GM21786 (cell line): ENCODE measurements around the gene HIKESHI.
"Not testable (repeated sequence)": the region's sequence is repeated elsewhere in the genome, so short reads cannot be mapped to it uniquely, and the experiment has no call there.

Experiments
- ATAC-seq: cut with Tn5 transposase; IDR thresholded peaks from one replicate; pipeline ENCODE4 v1.9.1; 2021; ENCODE audit not compliant: unreplicated experiment

HIKESHI gene

DNA sequence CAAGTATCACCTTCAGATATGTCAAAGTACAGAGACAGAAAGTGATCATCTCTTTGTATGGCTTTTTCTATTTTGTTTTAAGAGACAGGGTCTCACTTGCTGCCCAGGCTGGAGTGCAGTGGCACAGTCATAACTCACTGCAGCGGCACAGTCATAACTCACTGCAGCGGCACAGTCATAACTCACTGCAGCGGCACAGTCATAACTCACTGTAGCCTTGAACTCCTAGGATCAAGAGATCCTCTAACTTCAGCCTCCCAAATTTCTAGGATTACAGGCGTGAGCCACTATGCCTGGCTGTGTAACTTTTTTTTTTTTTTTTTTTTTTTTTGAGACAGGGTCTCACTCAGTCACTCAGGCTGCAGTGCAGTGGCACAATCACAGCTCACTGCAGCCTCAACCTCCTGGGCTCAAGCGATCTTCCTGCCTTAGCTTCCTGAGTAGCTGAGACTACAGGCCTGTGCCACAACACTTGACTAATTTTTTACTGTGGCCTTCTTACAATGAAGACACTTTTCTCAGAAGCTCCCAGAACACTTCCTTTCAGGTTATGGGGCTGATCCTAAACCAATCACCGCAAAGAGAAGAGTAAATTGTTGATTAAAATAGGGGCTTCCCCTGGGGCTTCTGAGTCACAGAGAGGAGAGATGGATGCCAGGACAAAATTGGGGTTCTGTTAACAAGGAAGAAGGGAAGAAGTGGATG is 9.0 kb upstream of the HIKESHI start:
- peak; percentile 70 for ATAC-seq

DNA sequence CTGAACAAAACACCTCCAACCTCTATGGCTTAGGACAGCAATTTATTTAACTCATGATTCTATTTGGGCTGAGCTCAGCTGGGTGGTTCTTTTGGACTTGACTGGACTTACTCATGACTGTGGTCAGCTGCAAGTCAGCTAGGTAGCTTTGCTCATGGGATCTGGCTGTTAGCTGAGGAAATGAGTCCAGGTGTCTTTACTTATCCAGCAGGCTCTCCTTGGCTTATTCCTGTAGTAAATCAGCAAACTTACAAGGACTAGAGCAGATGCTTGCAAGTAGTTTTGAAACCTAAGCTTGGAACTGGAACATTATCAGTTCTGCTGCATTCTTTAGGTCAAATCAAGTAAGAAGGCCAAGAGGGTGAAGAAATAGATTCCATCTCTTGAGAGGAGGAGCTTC is 8.0 kb upstream of the HIKESHI start:
- no peak for ATAC-seq

DNA sequence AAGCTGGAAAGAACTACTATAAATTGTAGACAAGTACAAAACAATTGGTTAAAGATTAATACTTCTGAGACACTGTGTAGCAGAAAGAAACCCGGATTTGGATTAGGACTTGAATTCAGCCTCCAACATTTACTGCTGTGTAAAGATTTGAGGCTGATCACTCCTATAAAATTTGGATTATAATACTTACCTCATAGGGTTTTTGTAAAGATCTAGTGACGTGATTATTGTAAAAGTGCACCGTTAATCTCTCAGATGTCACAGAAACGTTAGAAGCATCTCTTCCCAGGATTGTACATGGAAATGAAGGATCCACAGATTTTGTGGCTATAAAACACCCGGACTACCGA is 323 bp upstream of the HIKESHI start:
- no peak for ATAC-seq

DNA sequence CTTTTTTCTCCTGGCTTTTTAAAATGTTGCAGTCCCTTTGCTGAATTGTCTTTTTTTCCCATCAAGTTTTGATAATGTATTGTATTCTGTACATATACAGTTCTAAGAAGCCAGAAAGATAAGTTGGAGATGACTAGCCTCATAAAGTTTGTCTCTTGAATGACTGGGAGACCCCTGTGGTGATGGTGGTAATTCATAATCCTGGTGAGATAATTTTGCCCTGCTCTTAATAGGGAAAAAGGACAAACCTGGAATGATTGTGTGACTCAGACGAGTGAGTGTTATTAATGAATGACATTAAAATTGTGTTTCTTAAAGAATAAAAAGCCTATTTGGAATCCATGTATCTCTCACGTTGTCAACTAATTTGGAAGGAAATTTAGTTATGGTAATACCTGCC is 1.2 kb downstream of the HIKESHI start:
- ATAC-seq: no peak

DNA sequence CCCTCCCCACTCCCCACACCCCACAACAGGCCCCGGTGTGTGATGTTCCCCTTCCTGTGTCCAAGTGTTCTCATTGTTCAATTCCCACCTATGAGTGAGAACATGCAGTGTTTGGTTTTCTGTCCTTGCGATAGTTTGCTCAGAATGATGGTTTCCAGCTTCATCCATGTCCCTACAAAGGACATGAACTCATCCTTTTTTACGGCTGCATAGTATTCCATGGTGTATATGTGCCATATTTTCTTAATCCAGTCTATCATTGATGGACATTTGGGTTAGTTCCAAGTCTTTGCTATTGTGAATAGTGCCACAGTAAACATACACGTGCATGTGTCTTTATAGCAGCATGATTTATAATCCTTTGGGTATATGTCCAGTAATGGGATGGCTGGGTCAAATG is 6.7 kb downstream of the HIKESHI start:
- not testable (repeated sequence) for ATAC-seq

DNA sequence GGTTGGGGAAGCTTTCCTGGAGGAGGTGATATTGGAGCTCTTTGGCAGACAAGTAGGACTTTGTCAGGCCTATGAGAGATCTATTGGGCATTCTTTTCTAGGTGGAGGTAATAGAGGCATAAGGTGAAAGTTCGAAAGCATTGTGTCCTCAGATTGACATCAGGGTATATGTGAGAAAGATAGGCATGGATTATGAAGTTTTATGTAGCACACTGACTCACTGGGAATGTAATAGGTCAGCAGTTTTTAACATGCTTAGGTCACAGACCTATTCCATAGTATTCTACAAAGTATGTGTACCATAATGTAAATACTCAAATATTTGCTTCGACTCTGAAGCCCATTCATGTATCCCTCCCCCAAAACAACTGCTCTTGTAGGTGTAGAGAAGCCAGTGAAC is 11.8 kb downstream of the HIKESHI start:
- no peak for ATAC-seq

DNA sequence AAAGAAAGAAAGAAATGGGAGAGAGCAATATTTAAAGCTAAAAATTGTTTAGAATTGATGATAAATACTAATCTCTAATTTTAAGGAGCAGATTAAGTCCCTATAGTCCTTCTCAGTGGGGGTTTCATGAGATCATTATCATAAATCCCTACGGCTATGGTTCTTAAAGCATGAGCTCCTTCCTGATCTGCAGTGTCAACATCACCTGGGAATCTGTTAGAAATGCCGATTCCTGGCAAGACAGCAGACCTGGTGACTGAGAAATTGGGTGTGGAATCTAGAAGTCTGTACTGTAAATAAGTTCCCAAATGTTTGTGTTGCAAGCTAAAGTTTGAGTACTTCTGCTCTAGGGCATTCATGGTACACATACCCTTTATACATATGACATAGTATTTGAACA is 12.6 kb downstream of the HIKESHI start:
- ATAC-seq: no peak

DNA sequence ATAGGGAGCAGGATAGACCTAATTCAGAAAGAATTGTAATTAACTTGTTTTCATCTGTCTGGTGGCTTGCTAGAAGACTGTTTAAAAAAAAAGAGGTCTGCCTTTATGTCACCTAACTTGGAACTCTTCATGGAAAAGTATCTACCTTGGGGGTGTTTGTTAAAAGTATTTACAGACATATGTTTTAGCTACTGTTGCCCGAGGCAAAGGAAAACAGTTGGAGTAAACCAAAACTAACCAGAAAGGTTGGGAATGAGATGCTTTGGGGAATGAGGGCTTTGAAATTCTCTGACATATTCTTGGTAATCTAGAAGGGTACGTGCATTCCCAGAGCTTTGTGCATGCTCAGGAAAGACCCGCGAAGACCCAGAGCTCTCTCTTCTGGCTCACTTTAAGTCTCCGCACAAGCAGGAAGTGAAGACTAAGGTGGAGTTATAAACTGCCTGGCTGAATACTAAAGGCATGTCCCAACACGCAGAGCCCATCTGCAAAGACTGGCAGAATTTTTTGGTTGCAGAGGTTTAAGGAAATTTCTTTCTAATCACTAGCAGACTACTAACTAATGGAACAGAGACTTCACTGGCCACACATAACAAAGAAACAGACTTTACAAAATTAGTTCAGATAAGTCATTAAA is 33.2 kb downstream of the HIKESHI start:
- ATAC-seq: no peak

DNA sequence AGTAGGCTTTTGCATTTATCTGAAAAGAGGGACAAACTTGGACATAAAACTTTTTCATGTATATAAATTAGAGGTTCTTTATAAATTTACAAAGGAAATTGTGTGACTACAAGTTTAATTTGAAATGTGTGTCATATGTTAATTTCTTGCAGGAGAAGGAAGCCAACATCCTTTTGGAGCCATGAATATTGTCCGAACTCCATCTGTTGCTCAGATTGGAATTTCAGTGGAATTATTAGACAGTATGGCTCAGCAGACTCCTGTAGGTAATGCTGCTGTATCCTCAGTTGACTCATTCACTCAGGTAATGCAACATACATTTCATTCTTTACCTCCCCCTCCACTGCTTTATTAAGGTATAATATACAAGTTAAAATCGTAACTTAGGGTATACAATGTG is 35.2 kb downstream of the HIKESHI start:
- no peak for ATAC-seq

DNA sequence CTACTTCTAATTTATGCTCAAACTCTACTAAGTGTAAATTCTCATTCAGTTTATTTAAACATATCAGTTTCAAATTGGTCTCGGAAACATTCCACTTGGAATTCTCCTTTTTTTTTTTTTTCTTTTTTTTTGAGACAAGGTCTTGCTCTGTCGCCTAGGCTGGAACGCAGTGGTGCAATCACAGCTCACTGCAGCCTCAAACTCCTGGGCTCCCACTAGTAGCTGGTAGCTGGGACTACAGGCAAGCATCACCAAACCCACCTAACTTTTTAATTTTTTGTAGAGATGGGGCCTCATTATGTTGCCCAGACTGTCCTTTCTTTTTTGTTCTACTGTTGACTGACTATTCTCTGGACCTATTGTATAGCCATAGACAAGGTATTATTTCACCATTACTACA is 39.3 kb downstream of the HIKESHI start:
- ATAC-seq: no peak

DNA sequence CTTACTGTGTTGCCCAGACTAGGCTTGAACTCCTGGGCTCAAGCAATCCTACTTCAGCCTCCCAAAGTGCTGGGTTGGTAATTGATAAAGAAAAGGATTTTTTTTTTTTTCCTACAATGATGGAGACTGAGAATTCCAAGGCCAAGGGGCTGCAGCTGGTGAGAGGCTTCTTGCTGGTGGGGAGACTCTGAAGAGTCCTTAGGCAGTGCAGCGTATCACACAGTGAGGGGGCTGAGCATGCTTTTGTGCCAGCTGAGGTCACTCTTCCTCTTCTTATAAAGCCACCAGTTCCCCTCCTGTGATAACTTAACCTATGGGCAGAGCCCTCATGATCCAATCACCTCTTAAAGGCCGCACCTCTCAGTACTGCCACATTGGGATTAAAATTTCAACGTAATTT is 44.5 kb downstream of the HIKESHI start:
- no peak for ATAC-seq

DNA sequence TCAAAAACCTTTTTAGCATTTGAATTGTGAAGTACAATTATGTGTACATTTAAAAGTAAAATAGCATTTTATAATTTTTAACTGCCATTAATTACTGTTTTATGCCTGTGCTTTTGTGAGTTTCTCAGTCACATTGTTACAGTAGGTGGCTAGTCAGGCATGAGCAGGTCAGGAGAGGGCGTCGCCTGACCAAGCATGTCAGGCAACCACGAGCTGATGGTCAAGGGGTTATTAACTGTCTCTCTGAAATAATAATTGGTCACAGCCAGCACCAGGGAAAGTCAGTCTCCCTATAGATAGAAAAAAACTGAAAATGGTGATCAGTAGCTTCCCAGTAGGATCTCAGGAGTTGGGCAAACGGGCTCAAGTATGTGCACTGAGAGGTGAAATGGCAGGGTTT is 53.2 kb downstream of the HIKESHI start:
- no peak for ATAC-seq

DNA sequence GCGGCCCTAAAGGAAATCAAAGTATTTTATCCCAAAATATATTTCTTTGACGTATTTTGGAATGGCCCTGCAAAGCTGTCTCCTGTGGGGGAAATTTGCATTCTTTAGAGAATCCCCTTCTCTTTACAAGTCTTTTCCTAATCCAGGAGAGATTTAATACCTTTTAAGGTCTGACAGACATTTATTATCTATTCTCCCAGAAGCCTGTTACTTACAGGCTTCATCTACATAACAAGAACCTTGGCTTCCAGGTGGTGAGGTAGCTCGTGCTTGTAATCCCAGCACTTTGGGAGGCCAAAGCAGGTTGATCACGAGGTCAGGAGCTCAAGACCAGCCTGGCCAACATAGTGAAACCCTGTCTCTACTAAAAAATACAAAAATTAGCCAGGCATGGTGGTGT is 55.4 kb downstream of the HIKESHI start:
- not testable (repeated sequence) for ATAC-seq

DNA sequence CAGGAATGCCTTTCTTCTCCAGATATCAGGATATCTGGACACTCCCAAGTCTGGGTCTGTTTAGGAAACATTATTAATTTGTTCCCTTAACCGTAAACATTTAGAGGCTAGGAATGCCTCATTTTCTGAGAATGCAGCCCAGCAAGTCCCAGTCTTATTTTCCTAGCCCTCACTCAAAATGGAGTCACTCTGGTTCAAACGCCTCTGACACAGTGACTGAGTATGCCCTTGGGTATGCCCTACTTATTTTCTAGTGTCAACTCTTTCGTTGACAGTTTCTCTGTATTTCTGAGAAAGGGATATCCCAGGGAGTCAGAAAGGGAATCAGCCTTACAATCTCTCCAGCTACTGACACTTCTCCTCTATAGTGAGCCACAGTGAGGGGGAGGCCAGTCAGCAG is 56.7 kb downstream of the HIKESHI start:
- ATAC-seq: no peak

DNA sequence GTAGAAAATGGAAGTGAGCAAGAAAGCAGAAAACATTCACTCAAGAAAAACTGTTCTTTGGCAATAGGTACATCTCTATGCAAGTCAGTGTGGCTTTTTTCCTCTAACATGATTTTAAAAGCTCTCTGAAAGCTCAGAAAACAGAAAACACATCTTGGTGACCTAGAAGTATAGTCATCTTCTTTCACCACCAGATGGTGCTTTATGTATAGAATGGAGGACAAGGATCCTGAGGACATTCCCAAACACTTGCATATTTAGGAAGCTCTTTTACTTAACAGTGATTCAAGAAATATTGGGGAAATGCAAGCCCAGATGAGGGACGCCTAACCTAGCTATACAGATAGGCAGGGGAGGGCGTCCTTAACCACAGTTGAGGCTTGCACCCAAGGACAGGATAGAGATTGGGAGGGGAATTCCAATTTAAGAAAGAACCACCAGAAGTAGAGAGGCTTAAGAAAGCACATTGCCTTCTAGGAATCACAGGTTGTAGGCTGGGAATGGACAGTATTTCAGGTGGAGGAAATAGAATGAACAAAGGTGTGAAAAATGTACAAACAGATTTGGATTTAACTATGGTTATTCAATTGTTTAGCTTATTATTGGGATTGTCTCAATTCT is 58.8 kb downstream of the HIKESHI start:
- ATAC-seq: no peak

DNA sequence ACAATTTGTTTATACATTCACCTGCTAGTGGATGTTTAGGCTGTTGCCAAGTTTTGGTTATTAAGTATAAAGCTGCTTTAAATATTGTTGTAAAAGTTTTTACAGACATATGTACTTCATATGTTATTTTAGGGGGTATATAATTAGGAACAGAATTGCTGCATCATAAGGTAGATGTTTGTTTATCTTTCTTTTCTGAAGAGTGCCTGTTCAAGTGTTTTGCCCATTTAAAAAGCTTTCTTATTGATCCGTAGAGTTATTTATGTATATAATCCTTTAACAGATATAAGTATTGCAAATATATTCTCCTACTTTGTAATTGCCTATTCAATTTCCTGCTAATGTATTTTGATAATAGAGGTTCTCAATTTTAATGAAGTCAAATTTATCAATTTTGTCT is 61.4 kb downstream of the HIKESHI start:
- ATAC-seq: no peak

DNA sequence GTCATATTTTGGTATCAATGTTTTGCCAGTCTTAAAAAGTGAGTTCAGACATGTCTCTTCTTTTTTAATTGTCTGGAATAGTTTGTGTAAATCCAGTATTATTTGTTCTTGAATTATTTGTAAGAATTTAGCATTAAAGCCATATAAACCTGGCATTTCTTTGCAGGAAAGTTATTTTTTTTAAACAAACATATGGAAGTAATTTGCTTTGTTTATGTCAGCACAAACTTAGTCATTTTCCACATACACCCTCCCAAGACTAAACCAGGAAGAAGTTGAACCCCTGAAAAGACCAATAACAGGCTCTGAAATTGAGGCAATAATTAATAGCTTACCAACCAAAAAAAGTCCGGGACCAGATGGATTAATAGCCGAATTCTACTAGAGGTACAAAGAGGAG is 63.5 kb downstream of the HIKESHI start:
- ATAC-seq: no peak

DNA sequence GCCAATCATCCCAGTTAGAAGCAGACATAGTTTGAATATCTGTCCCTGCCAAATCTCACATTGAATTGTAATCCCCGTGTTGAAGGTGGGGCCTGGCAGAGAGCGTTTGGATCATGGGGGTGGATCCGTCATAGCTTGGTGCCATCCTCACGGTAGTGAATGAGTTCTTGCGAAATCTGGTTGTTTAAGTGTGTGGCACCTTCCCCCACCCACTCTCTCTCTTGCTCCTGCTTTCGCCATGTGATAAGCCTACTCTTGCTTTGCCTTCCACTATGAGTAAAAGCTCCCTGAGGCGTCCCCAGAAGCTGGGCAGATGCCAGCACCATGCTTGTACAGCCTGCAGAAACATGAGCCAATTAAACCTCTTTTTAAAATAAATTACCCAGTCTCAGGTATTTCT is 67.6 kb downstream of the HIKESHI start:
- ATAC-seq: no peak

DNA sequence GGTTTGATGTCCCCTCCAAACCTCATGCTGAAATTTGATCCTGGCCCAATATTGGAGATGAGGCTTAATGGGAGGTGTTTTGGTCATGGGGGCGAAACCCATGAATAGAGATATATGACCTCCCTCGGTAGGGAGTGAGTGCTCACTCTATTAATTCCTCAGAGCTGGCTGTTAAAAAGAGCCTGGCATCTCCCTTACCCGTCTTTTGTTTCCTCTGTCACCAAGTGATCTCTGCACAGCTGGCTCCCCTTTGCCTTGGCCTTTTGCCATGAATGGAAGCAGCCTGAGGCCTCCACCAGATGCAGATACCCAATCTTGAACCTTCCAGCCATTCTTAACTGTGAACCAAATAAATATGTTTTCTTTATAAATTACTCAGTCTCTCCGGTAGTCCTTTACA is 68.1 kb downstream of the HIKESHI start:
- no peak for ATAC-seq

DNA sequence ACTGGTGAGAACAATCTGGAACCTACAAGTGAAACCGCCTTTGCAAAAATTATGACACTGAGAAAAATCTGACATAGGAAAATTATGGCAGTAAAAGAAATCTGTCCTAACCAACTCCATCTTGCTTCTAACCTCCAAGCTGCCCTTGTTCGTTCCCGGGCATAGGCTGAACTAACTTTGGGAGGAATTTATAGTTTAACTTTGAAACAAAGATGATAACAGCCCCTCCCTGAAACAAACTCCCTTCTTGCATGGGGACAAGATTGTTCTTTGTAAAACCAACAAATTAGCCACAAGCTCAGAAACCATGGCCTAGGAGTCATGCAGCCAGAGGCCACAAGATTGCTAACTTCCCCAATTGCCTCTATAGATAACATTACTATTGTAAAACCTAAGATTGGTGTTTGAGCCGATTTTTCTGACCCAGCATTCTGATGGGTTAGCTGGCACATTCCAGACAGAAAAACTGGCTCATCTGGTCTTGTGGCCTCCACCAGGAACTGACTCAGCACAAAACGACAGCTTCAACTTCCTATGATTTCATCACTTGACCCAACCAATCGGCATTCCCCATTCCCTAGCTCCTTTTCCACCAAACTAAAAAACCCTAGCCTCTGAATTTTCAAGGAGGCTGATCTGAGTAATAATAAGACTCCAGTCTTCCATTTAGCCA is 69.0 kb downstream of the HIKESHI start:
- no peak for ATAC-seq

DNA sequence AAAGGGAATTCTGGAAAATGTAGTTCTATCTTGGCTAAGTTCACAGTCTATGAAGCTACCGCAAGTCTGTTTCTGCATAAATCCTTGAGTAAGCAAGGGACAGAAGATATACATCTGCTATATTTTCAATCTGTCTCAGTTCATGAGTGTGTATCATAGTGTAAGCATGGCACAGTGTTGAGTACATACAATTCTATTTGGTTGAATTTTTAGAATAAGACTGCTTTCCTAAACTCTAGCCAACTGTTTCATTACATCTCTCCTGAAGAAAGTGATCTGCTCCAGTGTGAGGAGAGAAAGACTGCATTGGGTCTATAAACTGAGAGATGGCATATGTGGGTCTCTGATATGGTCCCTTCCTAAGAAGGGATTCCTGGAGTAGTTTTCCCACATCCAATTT is 70.0 kb downstream of the HIKESHI start:
- no peak for ATAC-seq

DNA sequence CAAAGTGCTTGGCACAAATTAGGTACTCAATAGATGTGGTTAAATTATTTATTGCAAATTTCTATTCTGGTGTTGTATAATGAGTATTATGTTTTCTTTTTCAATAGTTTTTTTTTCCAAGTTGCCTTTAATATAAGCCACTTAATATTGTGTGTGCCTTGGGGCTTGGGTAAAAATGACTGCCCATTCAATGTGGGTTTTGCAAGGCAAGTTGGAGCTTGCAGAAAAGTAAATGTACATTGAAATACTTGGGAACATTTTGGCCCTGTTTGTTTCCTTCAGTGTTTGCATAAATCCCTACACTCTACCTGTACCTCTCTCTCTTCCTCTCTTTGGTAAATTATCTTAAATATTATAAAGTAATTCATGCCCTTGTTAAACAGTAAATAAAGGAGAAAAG is 70.5 kb downstream of the HIKESHI start:
- ATAC-seq: no peak
